Measurements from ENCODE around the gene TRMT13. TPM values are rescaled to one million over a fixed set of nuclear protein-coding genes. Genes with fewer than 3 reads are reported as not detected.

The TRMT13 gene
- total RNA-seq, 1 experiment from 2014 or later: 19.4 TPM

DNA sequence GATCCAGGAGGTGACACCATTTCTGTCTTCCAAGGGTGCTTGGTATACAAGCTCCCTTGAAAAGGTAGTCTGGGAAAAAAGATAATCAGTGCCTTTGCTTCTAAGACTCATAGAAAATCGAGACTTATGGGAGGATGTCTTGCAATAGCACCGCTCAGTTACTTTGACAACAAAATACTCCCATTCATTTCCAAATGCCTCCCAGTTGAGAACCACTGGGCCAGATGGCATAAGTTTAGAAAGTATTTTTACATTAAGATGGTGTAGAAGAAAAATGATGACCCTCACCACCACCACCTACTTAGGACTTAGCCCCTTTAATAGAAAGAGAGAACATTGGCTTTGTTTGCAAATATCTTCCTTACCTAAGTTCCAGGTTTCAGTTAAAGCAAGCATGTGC lies 4.6 kb downstream of the TRMT13 start:
- no peak overlapping the region for H3K56ac ChIP-seq (ENCODE audit: insufficient read length, low read depth, low read length)
- 0 out of 4 replicates have a peak, but pooled peaks cover 0 to 2% of the 10 kb centered on the region in 2 experiments for H3K4me1 Mint-ChIP-seq
- no peaks in the 10 kb centered on the region for H3K27me3 ChIP-seq (ENCODE audit: insufficient read depth, low read length)
- H4K8ac ChIP-seq (replicated peaks; ENCODE audit: insufficient read length, low read depth, low read length): no peak overlapping the region
- no peak overlapping the region for H3K23ac ChIP-seq (ENCODE audit: insufficient read length, low read depth, low read length)
- no CpG with 5 or more reads among the region's 2 CpGs for WGBS (ENCODE audit: extremely low coverage, insufficient read length, low lambda C conversion rate)
- no peak overlapping the region for H3K18ac ChIP-seq (ENCODE audit: insufficient read length, low read depth, low read length)
- no peak overlapping the region for H2BK120ac ChIP-seq (ENCODE audit: low read depth, low read length, poor library complexity, severe bottlenecking)
- H3K4me1 ChIP-seq (ENCODE audit: insufficient read depth, low read length): no peaks in the 10 kb centered on the region
- no peaks in the 10 kb centered on the region for H3K79me2 ChIP-seq (ENCODE audit: insufficient read depth, low read length)
- H3K27ac Mint-ChIP-seq: no peak overlapping the region
- H2BK20ac ChIP-seq (ENCODE audit: low read depth, low read length, poor library complexity, severe bottlenecking): no peak overlapping the region
- H3K4ac ChIP-seq (ENCODE audit: low read depth, low read length): no peak overlapping the region
- H3K36me3 Mint-ChIP-seq (ENCODE audit: insufficient read depth in 1 of 3, low read depth in 3 of 3): peaks cover 0 to 39% (median 35%) of the 10 kb centered on the region in 3 experiments; a peak in 6 of 7 replicates
- H3T11ph ChIP-seq (ENCODE audit: low read length): no peak overlapping the region
- no peak overlapping the region for H2BK12ac ChIP-seq (ENCODE audit: insufficient read length, low read depth, low read length)
- H3K23me2 ChIP-seq (ENCODE audit: insufficient read length, low read depth, low read length, poor library complexity, severe bottlenecking): no peaks in the 10 kb centered on the region
- no peak overlapping the region for H3K14ac ChIP-seq (ENCODE audit: insufficient read depth, low read length)
- no peak overlapping the region for H2AK5ac ChIP-seq (ENCODE audit: insufficient read length, low read length)
- H3K79me1 ChIP-seq (ENCODE audit: insufficient read depth, low read depth, low read length, poor library complexity, severe bottlenecking): peaks cover 2% of the 10 kb centered on the region
- no peak overlapping the region for H4K5ac ChIP-seq (ENCODE audit: insufficient read length, low read depth, low read length)
- H4K20me1 ChIP-seq (ENCODE audit: control insufficient read depth, insufficient read depth, insufficient read length): no peaks in the 10 kb centered on the region
- no peak overlapping the region for H3K27ac ChIP-seq (ENCODE audit: insufficient read length, low read depth, low read length)
- H2BK5ac ChIP-seq (ENCODE audit: insufficient read length, low read length): no peak overlapping the region
- DNase-seq: no peak
- H3K9ac ChIP-seq (ENCODE audit: extremely low read depth, insufficient read length, low read length): no peak overlapping the region
- H3K9me3 Mint-ChIP-seq: no peaks in the 10 kb centered on the region; a peak in 1 of 5 replicates
- no peak overlapping the region for H2AFZ ChIP-seq (ENCODE audit: low read length)
- no peak overlapping the region for H4K91ac ChIP-seq (ENCODE audit: insufficient read length, low read depth, low read length)
- TF ChIP-seq, protein P1, sequence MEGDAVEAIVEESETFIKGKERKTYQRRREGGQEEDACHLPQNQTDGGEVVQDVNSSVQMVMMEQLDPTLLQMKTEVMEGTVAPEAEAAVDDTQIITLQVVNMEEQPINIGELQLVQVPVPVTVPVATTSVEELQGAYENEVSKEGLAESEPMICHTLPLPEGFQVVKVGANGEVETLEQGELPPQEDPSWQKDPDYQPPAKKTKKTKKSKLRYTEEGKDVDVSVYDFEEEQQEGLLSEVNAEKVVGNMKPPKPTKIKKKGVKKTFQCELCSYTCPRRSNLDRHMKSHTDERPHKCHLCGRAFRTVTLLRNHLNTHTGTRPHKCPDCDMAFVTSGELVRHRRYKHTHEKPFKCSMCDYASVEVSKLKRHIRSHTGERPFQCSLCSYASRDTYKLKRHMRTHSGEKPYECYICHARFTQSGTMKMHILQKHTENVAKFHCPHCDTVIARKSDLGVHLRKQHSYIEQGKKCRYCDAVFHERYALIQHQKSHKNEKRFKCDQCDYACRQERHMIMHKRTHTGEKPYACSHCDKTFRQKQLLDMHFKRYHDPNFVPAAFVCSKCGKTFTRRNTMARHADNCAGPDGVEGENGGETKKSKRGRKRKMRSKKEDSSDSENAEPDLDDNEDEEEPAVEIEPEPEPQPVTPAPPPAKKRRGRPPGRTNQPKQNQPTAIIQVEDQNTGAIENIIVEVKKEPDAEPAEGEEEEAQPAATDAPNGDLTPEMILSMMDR (conservative IDR thresholded peaks at IDR 0.05): no peak
- no peak overlapping the region for H3K4me3 Mint-ChIP-seq
- no peaks in the 10 kb centered on the region for H3K27me3 Mint-ChIP-seq (ENCODE audit: low read depth)
- no peak overlapping the region for H3K4me2 ChIP-seq (ENCODE audit: insufficient read depth, insufficient read length, low read length)
- no peaks in the 10 kb centered on the region for H3K9me3 ChIP-seq (ENCODE audit: control insufficient read depth, low read depth, low read length)
- no peak overlapping the region for H2BK15ac ChIP-seq (ENCODE audit: low read depth, low read length)

Data from H9 (cell line).